ENCODE results near the gene NOM1.

NOM1 gene

GRCh38 chr7:156979007-156979606 is 29.6 kb downstream of the NOM1 start:
- Histone ChIP-seq H3K9ac (ENCODE audit: low read depth in 1 of 2, low read length in 2 of 2) (no peak overlapping the region), H3K9me3 (ENCODE audit: control insufficient read depth in 2 of 2, low read length in 2 of 2) (no peaks in the 10 kb centered on the region), H3K4me1 (ENCODE audit: control insufficient read depth in 2 of 2, insufficient read depth in 2 of 2, low read length in 2 of 2) (peaks cover 0 to 1% of the 10 kb centered on the region in 2 donors), H3K36me3 (ENCODE audit: control insufficient read depth in 2 of 2, insufficient read depth in 2 of 2, low read length in 2 of 2) (no peaks in the 10 kb centered on the region), H3K27ac (ENCODE audit: low read depth in 2 of 2, low read length in 2 of 2) (no peak overlapping the region), H3K27me3 (ENCODE audit: control insufficient read depth in 2 of 2, insufficient read depth in 2 of 2, low read length in 2 of 2) (no peaks in the 10 kb centered on the region), H3K4me3 (ENCODE audit: low read length in 2 of 2) (no peak overlapping the region)

- no peaks in the 10 kb centered on the region for H3K9me3 ChIP-seq (ENCODE audit: control insufficient read depth in 2 of 2, low read length in 2 of 2)
- no peaks in the 10 kb centered on the region for H3K27me3 ChIP-seq (ENCODE audit: control insufficient read depth in 2 of 2, insufficient read depth in 2 of 2, low read length in 2 of 2)
- H3K4me3 ChIP-seq (ENCODE audit: low read length in 2 of 2): no peak overlapping the region
- no peak overlapping the region for H3K9ac ChIP-seq (ENCODE audit: low read depth in 1 of 2, low read length in 2 of 2)
- H3K36me3 ChIP-seq (ENCODE audit: control insufficient read depth in 2 of 2, insufficient read depth in 2 of 2, low read length in 2 of 2): no peaks in the 10 kb centered on the region
- no peak overlapping the region for H3K27ac ChIP-seq (ENCODE audit: low read depth in 2 of 2, low read length in 2 of 2)
- peaks cover 0 to 3% of the 10 kb centered on the region in 2 donors for H3K4me1 ChIP-seq (ENCODE audit: control insufficient read depth in 2 of 2, insufficient read depth in 2 of 2, low read length in 2 of 2)
Observed at GRCh38 chr7:156979711-156980110, 30.2 kb downstream of the NOM1 start.

DNA sequence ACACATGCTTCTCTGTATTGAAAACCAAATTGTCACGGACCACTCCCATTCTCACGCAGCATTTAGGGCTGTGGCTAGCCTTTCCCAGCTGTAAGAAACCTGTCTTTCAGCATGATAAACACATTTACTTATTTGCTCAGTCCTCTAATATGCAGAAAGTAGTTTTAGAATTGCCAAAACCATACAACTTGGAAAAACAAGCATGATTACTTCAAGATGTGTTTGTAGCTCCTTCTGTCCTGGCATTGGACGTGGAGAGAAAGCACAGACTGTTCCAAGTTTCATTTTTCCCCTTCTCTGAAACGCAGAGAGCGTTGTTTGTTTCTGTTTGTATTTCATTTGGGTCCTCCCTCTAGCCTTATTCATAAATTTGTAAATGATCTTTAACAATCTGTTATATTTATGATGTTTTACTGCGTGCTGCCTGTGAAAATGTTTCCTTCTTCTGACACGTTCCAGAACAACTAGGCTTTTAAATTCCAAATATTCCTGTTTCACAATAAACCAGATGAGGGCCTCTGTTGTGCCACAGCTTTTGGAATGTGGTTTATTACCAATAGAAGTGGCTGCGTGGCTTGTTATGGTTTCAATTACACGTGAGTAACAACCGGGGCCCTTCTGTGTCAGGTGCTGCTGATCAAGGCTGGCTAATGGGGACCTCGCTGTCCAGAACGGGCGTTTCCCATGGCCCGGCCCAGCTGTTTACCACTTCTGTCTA is 34.8 kb downstream of the NOM1 start:
- Histone ChIP-seq H3K9me3 (ENCODE audit: control insufficient read depth in 2 of 2, low read length in 2 of 2) (no peaks in the 10 kb centered on the region), H3K36me3 (ENCODE audit: control insufficient read depth in 2 of 2, insufficient read depth in 2 of 2, low read length in 2 of 2) (no peaks in the 10 kb centered on the region), H3K4me3 (ENCODE audit: low read length in 2 of 2) (no peak overlapping the region), H3K27ac (ENCODE audit: low read depth in 2 of 2, low read length in 2 of 2) (no peak overlapping the region), H3K9ac (ENCODE audit: low read depth in 1 of 2, low read length in 2 of 2) (no peak overlapping the region), H3K27me3 (ENCODE audit: control insufficient read depth in 2 of 2, insufficient read depth in 2 of 2, low read length in 2 of 2) (no peaks in the 10 kb centered on the region), H3K4me1 (ENCODE audit: control insufficient read depth in 2 of 2, insufficient read depth in 2 of 2, low read length in 2 of 2) (peaks cover 0 to 3% of the 10 kb centered on the region in 2 donors)

- Histone ChIP-seq H3K9me3 (ENCODE audit: control insufficient read depth in 2 of 2, low read length in 2 of 2) (no peaks in the 10 kb centered on the region), H3K4me1 (ENCODE audit: control insufficient read depth in 2 of 2, insufficient read depth in 2 of 2, low read length in 2 of 2) (peaks cover 0 to 3% of the 10 kb centered on the region in 2 donors), H3K36me3 (ENCODE audit: control insufficient read depth in 2 of 2, insufficient read depth in 2 of 2, low read length in 2 of 2) (no peaks in the 10 kb centered on the region), H3K27me3 (ENCODE audit: control insufficient read depth in 2 of 2, insufficient read depth in 2 of 2, low read length in 2 of 2) (no peaks in the 10 kb centered on the region), H3K27ac (ENCODE audit: low read depth in 2 of 2, low read length in 2 of 2) (no peak overlapping the region), H3K4me3 (ENCODE audit: low read length in 2 of 2) (no peak overlapping the region), H3K9ac (ENCODE audit: low read depth in 1 of 2, low read length in 2 of 2) (no peak overlapping the region)
Observed at GRCh38 chr7:156985101-156985992, 35.8 kb downstream of the NOM1 start.

GRCh38 chr7:156986378-156986777 is 36.9 kb downstream of the NOM1 start:
- Histone ChIP-seq H3K27ac (ENCODE audit: low read depth in 2 of 2, low read length in 2 of 2) (no peak overlapping the region), H3K27me3 (ENCODE audit: control insufficient read depth in 2 of 2, insufficient read depth in 2 of 2, low read length in 2 of 2) (no peaks in the 10 kb centered on the region), H3K4me3 (ENCODE audit: low read length in 2 of 2) (no peak overlapping the region), H3K9me3 (ENCODE audit: control insufficient read depth in 2 of 2, low read length in 2 of 2) (no peaks in the 10 kb centered on the region), H3K9ac (ENCODE audit: low read depth in 1 of 2, low read length in 2 of 2) (no peak overlapping the region), H3K4me1 (ENCODE audit: control insufficient read depth in 2 of 2, insufficient read depth in 2 of 2, low read length in 2 of 2) (peaks cover 0 to 3% of the 10 kb centered on the region in 2 donors), H3K36me3 (ENCODE audit: control insufficient read depth in 2 of 2, insufficient read depth in 2 of 2, low read length in 2 of 2) (no peaks in the 10 kb centered on the region)

DNA sequence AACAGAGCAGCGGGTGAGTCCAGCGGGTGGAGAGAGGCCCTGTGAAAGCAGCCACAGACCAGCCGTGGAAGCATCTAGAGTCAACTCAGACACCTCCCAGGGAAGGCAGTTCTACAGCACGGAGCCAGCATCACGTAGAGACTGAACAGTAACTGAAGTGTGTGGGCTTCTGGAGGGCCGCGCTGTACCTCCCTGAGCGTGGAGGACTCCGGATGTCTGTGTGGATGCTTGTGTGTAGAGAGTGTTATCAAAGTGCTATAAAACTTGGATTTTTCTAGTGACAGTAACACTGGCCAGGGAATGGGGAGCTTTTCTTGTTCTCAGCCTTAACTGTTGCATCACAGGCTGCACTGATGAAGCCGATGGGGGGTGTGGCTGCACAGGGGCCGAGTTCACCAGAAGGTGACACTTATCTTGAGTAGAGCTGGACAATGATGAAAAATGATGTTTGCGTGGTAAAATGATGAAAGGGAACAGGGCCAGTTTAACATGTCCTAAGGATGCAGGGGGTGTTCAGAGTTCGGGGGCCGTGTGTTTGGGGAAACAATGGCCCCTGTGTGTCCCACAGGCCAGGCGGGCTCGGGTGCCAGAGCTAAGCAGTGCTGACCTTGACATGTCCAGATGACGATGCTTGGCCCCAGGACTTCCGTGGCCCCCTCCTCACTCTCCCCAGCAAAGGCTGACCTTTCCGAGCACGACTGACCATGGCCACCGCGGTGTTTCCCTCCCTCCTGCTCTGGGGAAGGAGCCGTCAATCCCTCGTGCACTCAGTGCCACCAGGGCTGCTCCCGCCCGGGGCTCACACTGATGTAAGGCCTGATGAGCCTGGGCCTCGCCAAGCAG is 39.1 kb downstream of the NOM1 start:
- no peak overlapping the region for H3K27ac ChIP-seq (ENCODE audit: low read depth in 2 of 2, low read length in 2 of 2)

GRCh38 chr7:156989766-156990535 is 40.4 kb downstream of the NOM1 start:
- no peaks in the 10 kb centered on the region for H3K9me3 ChIP-seq (ENCODE audit: control insufficient read depth in 2 of 2, low read length in 2 of 2)
- no peak overlapping the region for H3K27ac ChIP-seq (ENCODE audit: low read depth in 2 of 2, low read length in 2 of 2)
- no peak overlapping the region for H3K4me3 ChIP-seq (ENCODE audit: low read length in 2 of 2)
- H3K4me1 ChIP-seq (ENCODE audit: control insufficient read depth in 2 of 2, insufficient read depth in 2 of 2, low read length in 2 of 2): no peaks in the 10 kb centered on the region
- H3K36me3 ChIP-seq (ENCODE audit: control insufficient read depth in 2 of 2, insufficient read depth in 2 of 2, low read length in 2 of 2): no peaks in the 10 kb centered on the region
- H3K9ac ChIP-seq (ENCODE audit: low read depth in 1 of 2, low read length in 2 of 2): no peak overlapping the region
- no peaks in the 10 kb centered on the region for H3K27me3 ChIP-seq (ENCODE audit: control insufficient read depth in 2 of 2, insufficient read depth in 2 of 2, low read length in 2 of 2)

More for the DNA sequence above, 39.1 kb downstream of the NOM1 start:
- Histone ChIP-seq H3K4me1 (ENCODE audit: control insufficient read depth in 2 of 2, insufficient read depth in 2 of 2, low read length in 2 of 2) (peaks cover 0 to 3% of the 10 kb centered on the region in 2 donors), H3K4me3 (ENCODE audit: low read length in 2 of 2) (no peak overlapping the region), H3K36me3 (ENCODE audit: control insufficient read depth in 2 of 2, insufficient read depth in 2 of 2, low read length in 2 of 2) (no peaks in the 10 kb centered on the region), H3K27me3 (ENCODE audit: control insufficient read depth in 2 of 2, insufficient read depth in 2 of 2, low read length in 2 of 2) (no peaks in the 10 kb centered on the region), H3K9me3 (ENCODE audit: control insufficient read depth in 2 of 2, low read length in 2 of 2) (no peaks in the 10 kb centered on the region), H3K9ac (ENCODE audit: low read depth in 1 of 2, low read length in 2 of 2) (no peak overlapping the region)

DNA sequence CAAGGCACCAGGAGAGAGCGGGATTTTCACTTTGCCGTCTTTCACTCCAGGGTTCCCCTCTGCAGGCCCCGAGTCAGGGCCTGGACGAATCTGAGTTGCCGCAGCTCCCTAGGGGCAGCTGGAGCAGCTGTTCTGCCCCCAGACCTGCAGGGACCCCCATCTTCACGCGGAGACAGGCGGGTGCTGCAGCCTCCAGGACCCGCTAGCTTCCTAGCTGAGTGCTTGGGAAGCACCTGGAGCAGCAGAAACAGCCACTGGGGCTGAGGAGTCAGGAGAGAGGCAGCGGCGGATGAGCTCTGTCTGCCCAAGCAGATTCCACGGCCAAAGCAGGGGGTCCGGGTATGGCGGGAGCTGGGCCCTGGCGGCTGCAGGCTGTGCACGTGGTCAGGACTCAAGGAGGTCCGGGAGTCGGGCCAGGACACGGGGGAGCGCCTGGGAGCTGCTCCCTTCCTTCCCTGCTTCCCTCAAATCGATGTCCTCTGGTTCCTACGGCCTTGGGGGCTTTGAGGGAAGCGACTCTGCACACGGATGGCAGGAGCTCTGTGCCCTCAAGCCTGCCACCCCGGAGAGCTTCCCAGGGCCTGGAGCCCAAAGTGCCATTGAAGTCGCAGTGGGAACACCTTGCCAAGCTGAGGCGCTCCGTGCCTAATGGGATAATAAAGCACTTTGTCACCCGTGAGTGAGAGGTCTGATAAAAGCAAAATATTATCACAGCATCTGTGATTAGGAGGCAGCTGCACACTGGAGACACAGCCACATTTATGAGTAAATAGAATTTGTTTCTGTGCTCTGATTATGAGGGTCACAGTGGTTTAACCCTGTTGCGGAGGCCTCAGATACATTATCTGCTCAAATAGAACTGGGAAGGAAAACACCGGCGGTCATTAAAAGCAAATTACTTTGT is 43.8 kb downstream of the NOM1 start:
- no peaks in the 10 kb centered on the region for H3K36me3 ChIP-seq (ENCODE audit: control insufficient read depth in 2 of 2, insufficient read depth in 2 of 2, low read length in 2 of 2)
- no peaks in the 10 kb centered on the region for H3K4me1 ChIP-seq (ENCODE audit: control insufficient read depth in 2 of 2, insufficient read depth in 2 of 2, low read length in 2 of 2)
- no peak overlapping the region for H3K9ac ChIP-seq (ENCODE audit: low read depth in 1 of 2, low read length in 2 of 2)
- no peaks in the 10 kb centered on the region for H3K9me3 ChIP-seq (ENCODE audit: control insufficient read depth in 2 of 2, low read length in 2 of 2)
- H3K27ac ChIP-seq (ENCODE audit: low read depth in 2 of 2, low read length in 2 of 2): no peak overlapping the region
- H3K4me3 ChIP-seq (ENCODE audit: low read length in 2 of 2): no peak overlapping the region
- H3K27me3 ChIP-seq (ENCODE audit: control insufficient read depth in 2 of 2, insufficient read depth in 2 of 2, low read length in 2 of 2): peaks cover 0 to 5% of the 10 kb centered on the region in 2 donors

Data from mucosa of rectum (tissue), 2 donors.